ENCODE measurements around the gene RNASEH2B. TPM values are rescaled to one million over a fixed set of nuclear protein-coding genes. Genes with fewer than 3 reads are reported as not detected.

The RNASEH2B gene
- total and polyA plus RNA-seq, 2 experiments from 2014 or later: 39.0 to 64.8 TPM

DNA sequence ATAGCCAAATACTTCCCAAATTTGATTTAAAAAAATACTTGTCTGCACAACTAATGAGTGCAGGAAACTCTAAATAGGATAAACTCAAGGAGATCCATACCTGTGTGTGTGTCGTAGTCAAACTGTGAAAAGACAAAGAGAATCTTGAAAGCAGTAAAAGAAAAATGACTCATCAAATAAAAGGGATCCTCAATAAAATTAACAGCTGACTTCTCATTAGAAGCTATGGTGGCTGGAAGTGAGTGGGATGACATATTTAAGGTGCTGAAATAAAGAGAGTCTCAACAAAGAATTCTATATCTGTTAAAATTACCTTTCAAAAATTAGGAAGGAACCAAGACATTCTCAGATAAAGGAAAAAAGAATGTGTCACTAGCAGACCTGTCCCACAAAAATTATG is 13.7 kb downstream of the RNASEH2B start (continued):
- TF ChIP-seq, protein P1, sequence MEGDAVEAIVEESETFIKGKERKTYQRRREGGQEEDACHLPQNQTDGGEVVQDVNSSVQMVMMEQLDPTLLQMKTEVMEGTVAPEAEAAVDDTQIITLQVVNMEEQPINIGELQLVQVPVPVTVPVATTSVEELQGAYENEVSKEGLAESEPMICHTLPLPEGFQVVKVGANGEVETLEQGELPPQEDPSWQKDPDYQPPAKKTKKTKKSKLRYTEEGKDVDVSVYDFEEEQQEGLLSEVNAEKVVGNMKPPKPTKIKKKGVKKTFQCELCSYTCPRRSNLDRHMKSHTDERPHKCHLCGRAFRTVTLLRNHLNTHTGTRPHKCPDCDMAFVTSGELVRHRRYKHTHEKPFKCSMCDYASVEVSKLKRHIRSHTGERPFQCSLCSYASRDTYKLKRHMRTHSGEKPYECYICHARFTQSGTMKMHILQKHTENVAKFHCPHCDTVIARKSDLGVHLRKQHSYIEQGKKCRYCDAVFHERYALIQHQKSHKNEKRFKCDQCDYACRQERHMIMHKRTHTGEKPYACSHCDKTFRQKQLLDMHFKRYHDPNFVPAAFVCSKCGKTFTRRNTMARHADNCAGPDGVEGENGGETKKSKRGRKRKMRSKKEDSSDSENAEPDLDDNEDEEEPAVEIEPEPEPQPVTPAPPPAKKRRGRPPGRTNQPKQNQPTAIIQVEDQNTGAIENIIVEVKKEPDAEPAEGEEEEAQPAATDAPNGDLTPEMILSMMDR (conservative IDR thresholded peaks at IDR 0.05; ENCODE audit: low read depth in 2 of 2): no peak
- no peak for TF ChIP-seq JUNB (IDR thresholded peaks at IDR 0.05; ENCODE audit: unreplicated experiment)
- no peak for TF ChIP-seq ZNF331 (CRISPR knock-in tag; IDR thresholded peaks at IDR 0.05; ENCODE audit: low read depth)
- TF ChIP-seq ZNF114 (CRISPR knock-in tag; IDR thresholded peaks at IDR 0.05): no peak

DNA sequence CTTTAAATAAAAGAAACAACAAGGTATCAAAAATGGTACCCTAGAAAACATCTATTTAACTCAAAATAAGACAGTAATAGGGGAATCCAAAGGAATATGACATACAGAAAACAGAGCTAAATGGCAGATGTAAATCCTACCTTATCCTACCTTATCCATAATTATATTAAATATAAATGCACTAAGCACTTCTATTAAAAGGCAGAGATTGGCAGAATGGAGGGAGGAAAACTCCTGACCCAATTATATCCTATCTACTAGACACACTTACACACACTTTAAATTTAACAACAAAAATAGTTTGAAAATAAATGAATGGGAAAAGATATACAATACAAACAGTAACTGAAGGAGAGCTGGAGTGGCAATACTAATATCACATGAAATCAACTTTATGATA is 14.4 kb downstream of the RNASEH2B start:
- no peaks in the 10 kb centered on the region for H3K9me2 ChIP-seq (ENCODE audit: insufficient read depth)
- no peak overlapping the region for H3K4me2 ChIP-seq
- ATAC-seq: no peak
- no peak overlapping the region for H3K4me3 ChIP-seq
- Mint-ChIP-seq H3K4me1 (no peaks in the 10 kb centered on the region; the same call in 2 of the 3 replicates), H3K9me3 (peaks cover 51% of the 10 kb centered on the region), H3K36me3 (ENCODE audit: low read depth) (peaks cover 50% of the 10 kb centered on the region), H3K4me3 (no peak overlapping the region), H3K27ac (no peak overlapping the region), H3K27me3 (ENCODE audit: insufficient read depth, low read depth, poor library complexity) (no peaks in the 10 kb centered on the region)
- H3F3A ChIP-seq (replicated peaks; ENCODE audit: low read depth): no peaks in the 10 kb centered on the region
- peaks cover 11% of the 10 kb centered on the region for H3K36me3 ChIP-seq (ENCODE audit: insufficient read depth)
- no peaks in the 10 kb centered on the region for H4K20me1 ChIP-seq (replicated peaks; ENCODE audit: insufficient read depth)
- H2AFZ ChIP-seq: no peak overlapping the region
- DNase-seq (ENCODE audit: low spot score): no peak
- no peaks in the 10 kb centered on the region for H3K4me1 ChIP-seq (ENCODE audit: insufficient read depth)
- no peaks in the 10 kb centered on the region for H3K27me3 ChIP-seq (ENCODE audit: insufficient read depth)
- no peak overlapping the region for H3K27ac ChIP-seq (ENCODE audit: low read depth)
- peaks cover 48% of the 10 kb centered on the region for H3K79me2 ChIP-seq (replicated peaks; ENCODE audit: insufficient read depth)
- TF ChIP-seq EZH2 (IDR thresholded peaks at IDR 0.05; ENCODE audit: low read depth, unreplicated experiment) (no peak), POLR2AphosphoS5 (IDR thresholded peaks at IDR 0.05; ENCODE audit: low read depth) (no peak), EZH2phosphoT487 (IDR thresholded peaks at IDR 0.05; ENCODE audit: unreplicated experiment) (no peak), ZNF114 (CRISPR knock-in tag; IDR thresholded peaks at IDR 0.05) (no peak), ZNF331 (CRISPR knock-in tag; IDR thresholded peaks at IDR 0.05; ENCODE audit: low read depth) (no peak)
- TF ChIP-seq, protein P2, sequence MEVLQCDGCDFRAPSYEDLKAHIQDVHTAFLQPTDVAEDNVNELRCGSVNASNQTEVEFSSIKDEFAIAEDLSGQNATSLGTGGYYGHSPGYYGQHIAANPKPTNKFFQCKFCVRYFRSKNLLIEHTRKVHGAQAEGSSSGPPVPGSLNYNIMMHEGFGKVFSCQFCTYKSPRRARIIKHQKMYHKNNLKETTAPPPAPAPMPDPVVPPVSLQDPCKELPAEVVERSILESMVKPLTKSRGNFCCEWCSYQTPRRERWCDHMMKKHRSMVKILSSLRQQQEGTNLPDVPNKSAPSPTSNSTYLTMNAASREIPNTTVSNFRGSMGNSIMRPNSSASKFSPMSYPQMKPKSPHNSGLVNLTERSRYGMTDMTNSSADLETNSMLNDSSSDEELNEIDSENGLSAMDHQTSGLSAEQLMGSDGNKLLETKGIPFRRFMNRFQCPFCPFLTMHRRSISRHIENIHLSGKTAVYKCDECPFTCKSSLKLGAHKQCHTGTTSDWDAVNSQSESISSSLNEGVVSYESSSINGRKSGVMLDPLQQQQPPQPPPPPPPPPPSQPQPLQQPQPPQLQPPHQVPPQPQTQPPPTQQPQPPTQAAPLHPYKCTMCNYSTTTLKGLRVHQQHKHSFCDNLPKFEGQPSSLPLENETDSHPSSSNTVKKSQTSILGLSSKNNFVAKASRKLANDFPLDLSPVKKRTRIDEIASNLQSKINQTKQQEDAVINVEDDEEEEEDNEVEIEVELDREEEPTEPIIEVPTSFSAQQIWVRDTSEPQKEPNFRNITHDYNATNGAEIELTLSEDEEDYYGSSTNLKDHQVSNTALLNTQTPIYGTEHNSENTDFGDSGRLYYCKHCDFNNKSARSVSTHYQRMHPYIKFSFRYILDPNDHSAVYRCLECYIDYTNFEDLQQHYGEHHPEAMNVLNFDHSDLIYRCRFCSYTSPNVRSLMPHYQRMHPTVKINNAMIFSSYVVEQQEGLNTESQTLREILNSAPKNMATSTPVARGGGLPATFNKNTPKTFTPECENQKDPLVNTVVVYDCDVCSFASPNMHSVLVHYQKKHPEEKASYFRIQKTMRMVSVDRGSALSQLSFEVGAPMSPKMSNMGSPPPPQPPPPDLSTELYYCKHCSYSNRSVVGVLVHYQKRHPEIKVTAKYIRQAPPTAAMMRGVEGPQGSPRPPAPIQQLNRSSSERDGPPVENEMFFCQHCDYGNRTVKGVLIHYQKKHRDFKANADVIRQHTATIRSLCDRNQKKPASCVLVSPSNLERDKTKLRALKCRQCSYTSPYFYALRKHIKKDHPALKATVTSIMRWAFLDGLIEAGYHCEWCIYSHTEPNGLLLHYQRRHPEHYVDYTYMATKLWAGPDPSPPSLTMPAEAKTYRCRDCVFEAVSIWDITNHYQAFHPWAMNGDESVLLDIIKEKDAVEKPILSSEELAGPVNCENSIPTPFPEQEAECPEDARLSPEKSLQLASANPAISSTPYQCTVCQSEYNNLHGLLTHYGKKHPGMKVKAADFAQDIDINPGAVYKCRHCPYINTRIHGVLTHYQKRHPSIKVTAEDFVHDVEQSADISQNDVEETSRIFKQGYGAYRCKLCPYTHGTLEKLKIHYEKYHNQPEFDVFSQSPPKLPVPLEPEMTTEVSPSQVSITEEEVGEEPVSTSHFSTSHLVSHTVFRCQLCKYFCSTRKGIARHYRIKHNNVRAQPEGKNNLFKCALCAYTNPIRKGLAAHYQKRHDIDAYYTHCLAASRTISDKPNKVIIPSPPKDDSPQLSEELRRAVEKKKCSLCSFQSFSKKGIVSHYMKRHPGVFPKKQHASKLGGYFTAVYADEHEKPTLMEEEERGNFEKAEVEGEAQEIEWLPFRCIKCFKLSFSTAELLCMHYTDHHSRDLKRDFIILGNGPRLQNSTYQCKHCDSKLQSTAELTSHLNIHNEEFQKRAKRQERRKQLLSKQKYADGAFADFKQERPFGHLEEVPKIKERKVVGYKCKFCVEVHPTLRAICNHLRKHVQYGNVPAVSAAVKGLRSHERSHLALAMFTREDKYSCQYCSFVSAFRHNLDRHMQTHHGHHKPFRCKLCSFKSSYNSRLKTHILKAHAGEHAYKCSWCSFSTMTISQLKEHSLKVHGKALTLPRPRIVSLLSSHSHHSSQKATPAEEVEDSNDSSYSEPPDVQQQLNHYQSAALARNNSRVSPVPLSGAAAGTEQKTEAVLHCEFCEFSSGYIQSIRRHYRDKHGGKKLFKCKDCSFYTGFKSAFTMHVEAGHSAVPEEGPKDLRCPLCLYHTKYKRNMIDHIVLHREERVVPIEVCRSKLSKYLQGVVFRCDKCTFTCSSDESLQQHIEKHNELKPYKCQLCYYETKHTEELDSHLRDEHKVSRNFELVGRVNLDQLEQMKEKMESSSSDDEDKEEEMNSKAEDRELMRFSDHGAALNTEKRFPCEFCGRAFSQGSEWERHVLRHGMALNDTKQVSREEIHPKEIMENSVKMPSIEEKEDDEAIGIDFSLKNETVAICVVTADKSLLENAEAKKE (CRISPR knock-in tag; IDR thresholded peaks at IDR 0.05): no peak

All from GM23338 (cell line).